ENCODE data around the gene SULT1A2. TPM values are rescaled to one million over a fixed set of nuclear protein-coding genes. Genes with fewer than 3 reads are reported as not detected.

The SULT1A2 gene
- total and polyA plus RNA-seq, 2 of the 13 experiments (the other 11 are each of a cell fraction or from before 2014, with no cell fraction given): 33.0 to 34.2 TPM

DNA sequence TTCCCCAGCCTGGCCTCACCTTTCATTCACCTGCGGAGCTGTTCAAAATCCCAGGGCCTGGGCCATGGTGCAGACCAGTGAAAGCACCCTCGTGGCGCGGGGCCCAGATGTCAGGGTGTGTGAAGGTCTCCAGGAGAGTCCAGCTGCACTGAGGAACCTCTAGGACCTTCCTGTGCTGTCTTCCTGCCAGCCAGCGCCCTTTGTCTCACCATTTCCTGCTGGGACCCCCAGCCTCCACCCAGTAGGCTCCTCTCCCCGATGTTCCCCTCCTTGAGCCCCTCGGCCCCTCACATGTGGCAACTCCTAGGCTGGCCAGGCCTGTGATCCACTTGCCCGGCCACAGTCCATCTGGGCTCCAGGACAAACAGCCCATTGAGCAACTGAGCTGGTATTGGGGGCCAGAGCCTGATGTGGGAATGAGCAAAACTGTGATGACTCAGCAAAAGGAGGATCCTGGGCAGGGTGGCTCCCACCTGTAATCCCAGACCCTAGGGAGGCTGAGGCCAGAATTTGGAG is 677 bp downstream of the SULT1A2 start (continued):
- TF ChIP-seq NFE2L1 (CRISPR knock-in tag; IDR thresholded peaks at IDR 0.05; ENCODE audit: borderline replicate concordance) (peak; percentile 93; the same call in 1 of the 2 replicates), CREB1 (IDR thresholded peaks at IDR 0.05) (no peak), CREB1 (CRISPR knock-in tag; IDR thresholded peaks at IDR 0.05) (no peak), MLLT10 (CRISPR knock-in tag; IDR thresholded peaks at IDR 0.05) (no peak), ZNF569 (CRISPR knock-in tag; IDR thresholded peaks at IDR 0.05; ENCODE audit: borderline replicate concordance) (no peak), NR2F1 (CRISPR knock-in tag; IDR thresholded peaks at IDR 0.05) (no peak), CREM (IDR thresholded peaks at IDR 0.05) (peak; percentile 12; the same call in 1 of the 2 replicates), CREM (CRISPR knock-in tag; IDR thresholded peaks at IDR 0.05) (no peak), HOXA3 (CRISPR knock-in tag; IDR thresholded peaks at IDR 0.05) (peak; percentile 59; the same call in 1 of the 2 replicates), ETV6 (CRISPR knock-in tag; conservative IDR thresholded peaks at IDR 0.05) (no peak), SKI (IDR thresholded peaks at IDR 0.05; ENCODE audit: partially characterized antibody) (no peak), KLF13 (CRISPR knock-in tag; IDR thresholded peaks at IDR 0.05) (no peak), ATAD3A (CRISPR knock-in tag; IDR thresholded peaks at IDR 0.05) (no peak), SOX5 (CRISPR knock-in tag; IDR thresholded peaks at IDR 0.05; ENCODE audit: borderline replicate concordance) (no peak), ZNF660 (CRISPR knock-in tag; IDR thresholded peaks at IDR 0.05; ENCODE audit: borderline replicate concordance, low read depth) (no peak), ZNF552 (CRISPR knock-in tag; IDR thresholded peaks at IDR 0.05; ENCODE audit: borderline replicate concordance) (no peak), ZBTB1 (CRISPR knock-in tag; IDR thresholded peaks at IDR 0.05; ENCODE audit: borderline replicate concordance) (no peak), FOXK1 (CRISPR knock-in tag; IDR thresholded peaks at IDR 0.05; ENCODE audit: borderline replicate concordance, low read depth) (no peak), GFI1 (CRISPR knock-in tag; IDR thresholded peaks at IDR 0.05; ENCODE audit: borderline replicate concordance) (no peak), PHF20 (CRISPR knock-in tag; IDR thresholded peaks at IDR 0.05) (no peak)
- TF ChIP-seq, protein P1, sequence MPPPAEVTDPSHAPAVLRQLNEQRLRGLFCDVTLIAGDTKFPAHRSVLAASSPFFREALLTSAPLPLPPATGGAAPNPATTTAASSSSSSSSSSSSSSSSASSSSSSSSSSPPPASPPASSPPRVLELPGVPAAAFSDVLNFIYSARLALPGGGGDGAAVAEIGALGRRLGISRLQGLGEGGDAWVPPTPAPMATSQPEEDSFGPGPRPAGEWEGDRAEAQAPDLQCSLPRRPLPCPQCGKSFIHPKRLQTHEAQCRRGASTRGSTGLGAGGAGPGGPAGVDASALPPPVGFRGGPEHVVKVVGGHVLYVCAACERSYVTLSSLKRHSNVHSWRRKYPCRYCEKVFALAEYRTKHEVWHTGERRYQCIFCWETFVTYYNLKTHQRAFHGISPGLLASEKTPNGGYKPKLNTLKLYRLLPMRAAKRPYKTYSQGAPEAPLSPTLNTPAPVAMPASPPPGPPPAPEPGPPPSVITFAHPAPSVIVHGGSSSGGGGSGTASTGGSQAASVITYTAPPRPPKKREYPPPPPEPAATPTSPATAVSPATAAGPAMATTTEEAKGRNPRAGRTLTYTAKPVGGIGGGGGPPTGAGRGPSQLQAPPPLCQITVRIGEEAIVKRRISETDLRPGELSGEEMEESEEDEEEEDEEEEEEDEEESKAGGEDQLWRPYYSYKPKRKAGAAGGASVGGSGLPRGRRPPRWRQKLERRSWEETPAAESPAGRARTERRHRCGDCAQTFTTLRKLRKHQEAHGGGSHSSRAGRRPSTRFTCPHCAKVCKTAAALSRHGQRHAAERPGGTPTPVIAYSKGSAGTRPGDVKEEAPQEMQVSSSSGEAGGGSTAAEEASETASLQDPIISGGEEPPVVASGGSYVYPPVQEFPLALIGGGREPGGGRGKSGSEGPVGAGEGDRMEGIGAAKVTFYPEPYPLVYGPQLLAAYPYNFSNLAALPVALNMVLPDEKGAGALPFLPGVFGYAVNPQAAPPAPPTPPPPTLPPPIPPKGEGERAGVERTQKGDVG (CRISPR knock-in tag; IDR thresholded peaks at IDR 0.05; ENCODE audit: borderline replicate concordance): no peak
- TF ChIP-seq, protein P2, sequence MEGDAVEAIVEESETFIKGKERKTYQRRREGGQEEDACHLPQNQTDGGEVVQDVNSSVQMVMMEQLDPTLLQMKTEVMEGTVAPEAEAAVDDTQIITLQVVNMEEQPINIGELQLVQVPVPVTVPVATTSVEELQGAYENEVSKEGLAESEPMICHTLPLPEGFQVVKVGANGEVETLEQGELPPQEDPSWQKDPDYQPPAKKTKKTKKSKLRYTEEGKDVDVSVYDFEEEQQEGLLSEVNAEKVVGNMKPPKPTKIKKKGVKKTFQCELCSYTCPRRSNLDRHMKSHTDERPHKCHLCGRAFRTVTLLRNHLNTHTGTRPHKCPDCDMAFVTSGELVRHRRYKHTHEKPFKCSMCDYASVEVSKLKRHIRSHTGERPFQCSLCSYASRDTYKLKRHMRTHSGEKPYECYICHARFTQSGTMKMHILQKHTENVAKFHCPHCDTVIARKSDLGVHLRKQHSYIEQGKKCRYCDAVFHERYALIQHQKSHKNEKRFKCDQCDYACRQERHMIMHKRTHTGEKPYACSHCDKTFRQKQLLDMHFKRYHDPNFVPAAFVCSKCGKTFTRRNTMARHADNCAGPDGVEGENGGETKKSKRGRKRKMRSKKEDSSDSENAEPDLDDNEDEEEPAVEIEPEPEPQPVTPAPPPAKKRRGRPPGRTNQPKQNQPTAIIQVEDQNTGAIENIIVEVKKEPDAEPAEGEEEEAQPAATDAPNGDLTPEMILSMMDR (CRISPR knock-in tag; IDR thresholded peaks at IDR 0.05): no peak
- TF ChIP-seq, protein P3, sequence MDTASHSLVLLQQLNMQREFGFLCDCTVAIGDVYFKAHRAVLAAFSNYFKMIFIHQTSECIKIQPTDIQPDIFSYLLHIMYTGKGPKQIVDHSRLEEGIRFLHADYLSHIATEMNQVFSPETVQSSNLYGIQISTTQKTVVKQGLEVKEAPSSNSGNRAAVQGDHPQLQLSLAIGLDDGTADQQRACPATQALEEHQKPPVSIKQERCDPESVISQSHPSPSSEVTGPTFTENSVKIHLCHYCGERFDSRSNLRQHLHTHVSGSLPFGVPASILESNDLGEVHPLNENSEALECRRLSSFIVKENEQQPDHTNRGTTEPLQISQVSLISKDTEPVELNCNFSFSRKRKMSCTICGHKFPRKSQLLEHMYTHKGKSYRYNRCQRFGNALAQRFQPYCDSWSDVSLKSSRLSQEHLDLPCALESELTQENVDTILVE (CRISPR knock-in tag; IDR thresholded peaks at IDR 0.05): no peak
